Liver (tissue), 9 donors: ENCODE results near the gene PTPRD. TPM values are rescaled to one million over a fixed set of nuclear protein-coding genes. Genes with fewer than 3 reads are reported as not detected.

Source experiments
- DNase-seq: peaks from one replicate; pipeline ENCODE4 v3.0.0-alpha.2; 2017; ENCODE audit warnings: low spot score
- H3K27ac ChIP-seq, 2 donors: one replicate each; pipeline ENCODE4 v1.7.0; 2013; ENCODE audit warnings: inconsistent platforms in 2 of 2, low read length in 2 of 2, control low read depth in 1 of 2, low read depth in 1 of 2, mild to moderate bottlenecking in 1 of 2
- H3K27me3 ChIP-seq, 4 donors: one replicate each; pipeline versions ENCODE4 v1.6.1 to v1.7.0; 2013; ENCODE audit warnings: low read length in 3 of 4, inconsistent platforms in 1 of 4, mild to moderate bottlenecking in 1 of 4, moderate library complexity in 1 of 4; ENCODE audit not compliant: control insufficient read depth in 4 of 4, insufficient read depth in 4 of 4
- H3K36me3 ChIP-seq, 4 donors: one replicate each; pipeline versions ENCODE4 v1.6.1 to v1.7.0; 2013; ENCODE audit warnings: low read length in 3 of 4, mild to moderate bottlenecking in 3 of 4, low read depth in 1 of 4, moderate library complexity in 1 of 4; ENCODE audit not compliant: control insufficient read depth in 4 of 4, insufficient read depth in 3 of 4
- H3K4me1 ChIP-seq, 4 donors: one replicate each; pipeline versions ENCODE4 v1.6.1 to v1.7.0; 2013; ENCODE audit warnings: low read length in 3 of 4, mild to moderate bottlenecking in 3 of 4, moderate library complexity in 1 of 4; ENCODE audit not compliant: control insufficient read depth in 4 of 4, insufficient read depth in 4 of 4
- H3K4me3 ChIP-seq, 3 donors: one replicate each; pipeline versions ENCODE4 v1.6.1 to v1.7.0; 2013; ENCODE audit warnings: low read length in 3 of 3, control low read depth in 1 of 3, low read depth in 1 of 3, mild to moderate bottlenecking in 1 of 3
- H3K9ac ChIP-seq, 2 donors: one replicate each; pipeline ENCODE4 v1.7.0; 2013; ENCODE audit warnings: low read length in 2 of 2, mild to moderate bottlenecking in 2 of 2, moderate library complexity in 2 of 2, control low read depth in 1 of 2, low read depth in 1 of 2
- H3K9me3 ChIP-seq, 4 donors: one replicate each; pipeline versions ENCODE4 v1.6.1 to v1.7.0; 2013; ENCODE audit warnings: low read length in 3 of 4; ENCODE audit not compliant: control insufficient read depth in 4 of 4
- ATF3 ChIP-seq: IDR thresholded peaks from 2 replicates; pipeline ENCODE4 v1.6.1; 2016; ENCODE audit warnings: antibody characterized with exemption
- CTCF ChIP-seq: fragments of 150-350 bp; IDR thresholded peaks from 2 replicates; pipeline ENCODE4 v1.5.1; 2017; ENCODE audit warnings: improper control_type of control experiment, low read depth, low read length; ENCODE audit not compliant: missing input control
- EGR1 ChIP-seq, 2 donors: IDR thresholded peaks; 2 replicates each; pipeline ENCODE4 v1.6.1; 2016 to 2018; ENCODE audit warnings: antibody characterized with exemption in 2 of 2, low read depth in 2 of 2
- FOXA1 ChIP-seq: IDR thresholded peaks from 2 replicates; pipeline ENCODE4 v1.6.1; 2016; ENCODE audit warnings: antibody characterized with exemption
- FOXA2 ChIP-seq: IDR thresholded peaks from 2 replicates; pipeline ENCODE4 v1.6.1; 2016; ENCODE audit warnings: antibody characterized with exemption
- GABPA ChIP-seq, 2 donors: IDR thresholded peaks in 1 of 2; conservative IDR thresholded peaks in 1 of 2; 2 replicates each; pipeline ENCODE4 v1.6.1; 2016; ENCODE audit warnings: antibody characterized with exemption in 2 of 2, mild to moderate bottlenecking in 1 of 2, moderate library complexity in 1 of 2
- HNF4A ChIP-seq, 2 donors: conservative IDR thresholded peaks; 2 replicates each; pipeline ENCODE4 v1.6.1; 2016; ENCODE audit warnings: antibody characterized with exemption in 2 of 2, mild to moderate bottlenecking in 2 of 2
- HNF4G ChIP-seq: IDR thresholded peaks from 2 replicates; pipeline ENCODE4 v1.6.1; 2016; ENCODE audit warnings: antibody characterized with exemption
- JUND ChIP-seq, 2 donors: IDR thresholded peaks; 2 replicates each; pipeline ENCODE4 v1.6.1; 2016; ENCODE audit warnings: antibody characterized with exemption in 2 of 2
- MAX ChIP-seq: IDR thresholded peaks from 2 replicates; pipeline ENCODE4 v1.6.1; 2016; ENCODE audit warnings: antibody characterized with exemption
- NR2F2 ChIP-seq: IDR thresholded peaks from 2 replicates; pipeline ENCODE4 v1.6.1; 2016; ENCODE audit warnings: antibody characterized with exemption
- RAD21 ChIP-seq, 2 donors: IDR thresholded peaks; 2 replicates each; pipeline ENCODE4 v1.6.1; 2016; ENCODE audit warnings: antibody characterized with exemption in 2 of 2, mild to moderate bottlenecking in 2 of 2
- REST ChIP-seq: IDR thresholded peaks from 2 replicates; pipeline ENCODE4 v1.6.1; 2016; ENCODE audit warnings: antibody characterized with exemption, mild to moderate bottlenecking
- RXRA ChIP-seq, 2 donors: IDR thresholded peaks; 2 replicates each; pipeline ENCODE4 v1.6.1; 2017 to 2018; ENCODE audit warnings: antibody characterized with exemption in 2 of 2, mild to moderate bottlenecking in 1 of 2
- SP1 ChIP-seq: IDR thresholded peaks from 2 replicates; pipeline ENCODE4 v1.6.1; 2018; ENCODE audit warnings: antibody characterized with exemption, mild to moderate bottlenecking
- TAF1 ChIP-seq: conservative IDR thresholded peaks from 2 replicates; pipeline ENCODE4 v1.6.1; 2016; ENCODE audit warnings: antibody characterized with exemption, mild to moderate bottlenecking
- YY1 ChIP-seq: IDR thresholded peaks from 2 replicates; pipeline ENCODE4 v1.6.1; 2016; ENCODE audit warnings: antibody characterized with exemption, mild to moderate bottlenecking
- ZBTB33 ChIP-seq: IDR thresholded peaks from 2 replicates; pipeline ENCODE4 v1.6.1; 2016; ENCODE audit warnings: antibody characterized with exemption
- WGBS: extraction: QIAGEN DNeasy Blood & Tissue Kit; methylation state at CpG from one replicate; pipeline ENCODE4 v1.1.7; 2013; 5-methylcytosine and 5-hydroxymethylcytosine counted together
- polyA plus RNA-seq, 2 donors: library from polyadenylated mRNA; stranded (reverse) in 1 of 2; unstranded in 1 of 2; fragments of 200-250 nt in 1 of 2; fragments of >200 nt in 1 of 2; fragmentation: Nextera tagmentation in 1 of 2; extraction: Ambion mirVana in 1 of 2; gene quantifications; one replicate each; pipeline versions ENCODE4 v1.2.1 to v1.2.3, GENCODE V29; 2013 to 2015
- total RNA-seq, 2 donors: library from RNA; depleted of rRNA; stranded (reverse); fragments of >200 nt; gene quantifications; one replicate each; pipeline ENCODE4 v1.2.3, GENCODE V29; 2014
- donor health status: healthy.
- donor health status: healthy.
- donor health status: healthy.
- donor health status: healthy.
- donor health status: healthy.

The PTPRD gene
- total and polyA plus RNA-seq, 4 donors = 0.78 to 34.2 (median 4.7) TPM

- H3K9ac ChIP-seq = no peak overlapping the region
- no peaks in the 10 kb centered on the region for H3K27me3 ChIP-seq
- DNase-seq = no peak
- H3K4me1 ChIP-seq = no peaks in the 10 kb centered on the region
- no peak overlapping the region for H3K27ac ChIP-seq
- no peaks in the 10 kb centered on the region for H3K36me3 ChIP-seq
- TF ChIP-seq NR2F2 = no peak
- TF ChIP-seq RAD21 (IDR thresholded peaks at IDR 0.05) = no peak
- TF ChIP-seq TAF1 = no peak
- TF ChIP-seq SP1 = no peak
- TF ChIP-seq ZBTB33 = no peak
- no peak for TF ChIP-seq FOXA2
- TF ChIP-seq JUND (IDR thresholded peaks at IDR 0.05) = no peak
- TF ChIP-seq FOXA1 = no peak
- TF ChIP-seq REST = no peak
- no peak for TF ChIP-seq RXRA (IDR thresholded peaks at IDR 0.05)
- TF ChIP-seq ATF3 = no peak
- TF ChIP-seq EGR1 (IDR thresholded peaks at IDR 0.05; ENCODE audit: low read depth in 2 of 2) = no peak
- no peak for TF ChIP-seq GABPA (IDR thresholded peaks at IDR 0.05 in 1 of 2, conservative IDR thresholded peaks at IDR 0.05 in 1 of 2)
- no peak for TF ChIP-seq CTCF
- TF ChIP-seq MAX = no peak
- no peak for TF ChIP-seq HNF4G
- TF ChIP-seq HNF4A (conservative IDR thresholded peaks at IDR 0.05) = no peak
- no peak for TF ChIP-seq YY1
- no peaks in the 10 kb centered on the region for H3K9me3 ChIP-seq
- 52% methylated on average over 4 of the region's 4 CpGs for WGBS
- H3K4me3 ChIP-seq = no peak overlapping the region
Observed at GRCh38 chr9:8292657-8293056, 2320.1 kb downstream of the PTPRD start.
